SK-N-SH (cell line): ENCODE measurements around the gene CANX. TPM values are rescaled to one million over a fixed set of nuclear protein-coding genes. Genes with fewer than 3 reads are reported as not detected.

Experiments used
- CTCF ChIA-PET: fragments of 300-600, 350-600 bp; formaldehyde crosslinking; extraction: SDS; loops from one replicate; lab custom pipeline; 2021; lab: Yijun Ruan, JAX
- POLR2A ChIA-PET: fragments of 350-600 bp; sonication (Branson Sonifier 250); formaldehyde crosslinking; extraction: SDS; loops from one replicate; lab custom pipeline; 2020; ENCODE audit warnings: antibody characterized with exemption, inconsistent platforms; lab: Yijun Ruan, JAX
- DNase-seq: peaks from one replicate; pipeline ENCODE4 v3.0.0; 2012
- H2AFZ ChIP-seq: fragments of 200-600 bp; sonication (generic); 2 replicates; pipeline ENCODE4 v1.8.1; 2016; ENCODE audit warnings: antibody characterized with exemption, mild to moderate bottlenecking, low read depth
- H3F3A ChIP-seq: fragments of 200-600 bp; sonication (generic); replicated peaks from 2 replicates; pipeline ENCODE3; 2016; ENCODE audit warnings: antibody characterized with exemption, mild to moderate bottlenecking; ENCODE audit not compliant: insufficient read depth
- H3K27ac ChIP-seq, 2 experiments: fragments of 200-500 bp in 1 of 2; fragments of 200-600 bp in 1 of 2; sonication (Bioruptor generic) in 1 of 2; sonication (generic), shearing (Covaris generic) in 1 of 2; 2 replicates each; pipeline versions ENCODE4 v1.5.1 to v1.6.1; 2014 to 2016; ENCODE audit warnings: low read depth in 2 of 2, inconsistent platforms in 1 of 2, low read length in 1 of 2, mild to moderate bottlenecking in 1 of 2, mixed read lengths in 1 of 2
- H3K27me3 ChIP-seq: fragments of 200-600 bp; sonication (generic), shearing (Covaris generic); 2 replicates; pipeline ENCODE4 v1.6.1; 2016; ENCODE audit warnings: mixed run types; ENCODE audit not compliant: insufficient read depth
- H3K36me3 ChIP-seq, 2 experiments: fragments of 200-500 bp in 1 of 2; fragments of 200-600 bp in 1 of 2; sonication (Bioruptor generic) in 1 of 2; sonication (generic) in 1 of 2; replicated peaks in 1 of 2; 2 replicates each; pipeline versions ENCODE3 to v1.5.1; 2014 to 2016; ENCODE audit warnings: low read length in 1 of 2, mild to moderate bottlenecking in 1 of 2; ENCODE audit not compliant: insufficient read depth in 2 of 2, control insufficient read depth in 1 of 2
- H3K4me1 ChIP-seq, 2 experiments: fragments of 200-500 bp in 1 of 2; fragments of 200-600 bp in 1 of 2; sonication (Bioruptor generic) in 1 of 2; sonication (generic), shearing (Covaris generic) in 1 of 2; 2 replicates each; pipeline versions ENCODE4 v1.5.1 to v1.6.1; 2014 to 2016; ENCODE audit warnings: low read depth in 1 of 2, low read length in 1 of 2, mixed run types in 1 of 2; ENCODE audit not compliant: insufficient read depth in 2 of 2, control insufficient read depth in 1 of 2
- H3K4me2 ChIP-seq: fragments of 200-600 bp; sonication (generic), shearing (Covaris generic); 2 replicates; pipeline ENCODE4 v1.6.1; 2017; ENCODE audit warnings: mixed run types
- H3K4me3 ChIP-seq, 2 experiments: fragments of 200-500 bp in 1 of 2; fragments of 200-600 bp in 1 of 2; sonication (Bioruptor generic) in 1 of 2; sonication (generic), shearing (Covaris generic) in 1 of 2; 2 replicates each; pipeline versions ENCODE4 v1.5.1 to v1.8.1; 2014 to 2016; ENCODE audit warnings: low read depth in 2 of 2, inconsistent platforms in 1 of 2, low read length in 1 of 2, mild to moderate bottlenecking in 1 of 2, mixed read lengths in 1 of 2, moderate library complexity in 1 of 2
- H3K79me2 ChIP-seq: fragments of 200-600 bp; sonication (generic); 2 replicates; pipeline ENCODE4 v1.8.1; 2017; ENCODE audit warnings: mild to moderate bottlenecking; ENCODE audit not compliant: insufficient read depth
- H3K9ac ChIP-seq: fragments of 200-600 bp; sonication (generic); 2 replicates; pipeline ENCODE4 v1.6.1; 2017; ENCODE audit warnings: mixed run types
- H3K9me2 ChIP-seq: fragments of 200-600 bp; sonication (generic); 2 replicates; pipeline ENCODE4 v1.6.1; 2017; ENCODE audit warnings: mixed run types
- H3K9me3 ChIP-seq: fragments of 200-600 bp; sonication (generic); 2 replicates; pipeline ENCODE4 v1.6.1; 2017; ENCODE audit warnings: mixed run types, mild to moderate bottlenecking, moderate library complexity
- H4K20me1 ChIP-seq: fragments of 200-600 bp; sonication (generic); 2 replicates; pipeline ENCODE4 v1.6.1; 2017; ENCODE audit warnings: mild to moderate bottlenecking, mixed run types; ENCODE audit not compliant: insufficient read depth
- CHD2 ChIP-seq: fragments of 150-350 bp; IDR thresholded peaks from 2 replicates; pipeline ENCODE4 v1.6.1; 2018; ENCODE audit warnings: low read length; ENCODE audit not compliant: partially characterized antibody
- EZH2phosphoT487 ChIP-seq: fragments of 200-600 bp; sonication (generic); IDR thresholded peaks from 2 replicates; pipeline ENCODE4 v1.6.1; 2017; ENCODE audit warnings: low read depth, mixed run types, mild to moderate bottlenecking, antibody characterized with exemption, moderate library complexity, borderline replicate concordance
- FOXJ3 ChIP-seq: sonication (generic); formaldehyde crosslinking; IDR thresholded peaks from 2 replicates; pipeline ENCODE4 v1.5.1; 2020; ENCODE audit warnings: mild to moderate bottlenecking, missing genetic modification reagents
- IRF3 ChIP-seq: fragments of 150-350 bp; IDR thresholded peaks from 2 replicates; pipeline ENCODE4 v1.6.1; 2016; ENCODE audit warnings: mild to moderate bottlenecking, low read depth, low read length
- MAX ChIP-seq: IDR thresholded peaks from 2 replicates; pipeline ENCODE4 v1.4.0; 2012; ENCODE audit warnings: low read depth
- NFIC ChIP-seq: IDR thresholded peaks from 2 replicates; pipeline ENCODE4 v1.4.0; 2012; ENCODE audit warnings: borderline replicate concordance
- NRF1 ChIP-seq: IDR thresholded peaks from 2 replicates; pipeline ENCODE4 v1.6.1; 2012; ENCODE audit warnings: low read depth, mild to moderate bottlenecking, low read length
- PBX3 ChIP-seq: IDR thresholded peaks from 2 replicates; pipeline ENCODE4; 2012
- RAD21 ChIP-seq: IDR thresholded peaks from 2 replicates; pipeline ENCODE4 v1.6.1; 2012; ENCODE audit warnings: mild to moderate bottlenecking, low read length
- RCOR1 ChIP-seq: fragments of 150-350 bp; IDR thresholded peaks from 2 replicates; pipeline ENCODE4 v1.6.1; 2017; ENCODE audit warnings: antibody characterized with exemption, low read length
- REST ChIP-seq: IDR thresholded peaks from 2 replicates; pipeline ENCODE4 v1.6.1; 2012; ENCODE audit warnings: mild to moderate bottlenecking, low read depth, low read length, moderate library complexity
- TAF1 ChIP-seq: IDR thresholded peaks from 2 replicates; pipeline ENCODE4 v1.6.1; 2012; ENCODE audit warnings: low read depth, mild to moderate bottlenecking, low read length, moderate library complexity, borderline replicate concordance
- USF2 ChIP-seq: fragments of 150-350 bp; IDR thresholded peaks from 2 replicates; pipeline ENCODE4 v1.6.1; 2017; ENCODE audit warnings: antibody characterized with exemption, low read length, low read depth, borderline replicate concordance
- WGBS: methylation state at CpG from one replicate; pipeline ENCODE4 v1.1.6; 2017; ENCODE audit warnings: low lambda C conversion rate; 5-methylcytosine and 5-hydroxymethylcytosine counted together
- polyA plus RNA-seq, 3 experiments: library from polyadenylated mRNA; depleted of rRNA; stranded (reverse); fragments of >200 nt; gene quantifications; 2 replicates each; pipeline ENCODE4 v1.2.3, GENCODE V29; 2012

CANX gene
- polyA plus RNA-seq, 1 of the 3 experiments (the other 2 are of a cell fraction) = 215 TPM

GRCh38 chr5:179778591-179778990 is 79.8 kb downstream of the CANX start:
- Histone ChIP-seq H3K9me2 (no peaks in the 10 kb centered on the region), H3K9me3 (no peaks in the 10 kb centered on the region), H4K20me1 (no peaks in the 10 kb centered on the region), H3K4me3 (no peak overlapping the region), H2AFZ (no peak overlapping the region), H3K79me2 (no peaks in the 10 kb centered on the region; the same call in 1 of the 2 replicates), H3K9ac (no peak overlapping the region), H3K4me1 (no peaks in the 10 kb centered on the region), H3K27ac (no peak overlapping the region), H3K36me3 (peaks cover 16 to 60% of the 10 kb centered on the region in 2 experiments), H3F3A (no peaks in the 10 kb centered on the region), H3K27me3 (no peaks in the 10 kb centered on the region), H3K4me2 (no peak overlapping the region)
- ChIA-PET CTCF (interaction anchor here (1.4 to 1.5 kb wide), 2 partner anchors 15 to 24 kb away, joined by 3 to 7 read pairs; no protein-coding TSS in a partner anchor), POLR2A (no interaction called here)
- DNase-seq = no peak
- 99% methylated on average over 5 of the region's 5 CpGs for WGBS
- TF ChIP-seq CHD2 (no peak), IRF3 (no peak), USF2 (no peak), NFIC (no peak), RCOR1 (no peak), MAX (no peak), NRF1 (no peak), PBX3 (no peak), EZH2phosphoT487 (no peak), TAF1 (no peak), RAD21 (no peak), REST (no peak), FOXJ3 (CRISPR knock-in tag) (no peak)
